Mucosa of descending colon (tissue), 3 donors: ENCODE measurements around the gene SPATA17. TPM values are rescaled to one million over a fixed set of nuclear protein-coding genes. Genes with fewer than 3 reads are reported as not detected.
A peak's percentile ranks its signal among the peaks of the same experiment; 100 is the strongest.

Experiments
- ATAC-seq: fragments of 200-7000 bp; cut with Tn5 transposase; one replicate; pipeline ENCODE4 v1.9.1; 2020; ENCODE audit warnings: mild to moderate bottlenecking, moderate library complexity
- DNase-seq, 3 donors: peaks; one replicate each; pipeline ENCODE4 v3.0.0-alpha.2; 2020
- H3K36me3 ChIP-seq: fragments of 200-600 bp; one replicate; pipeline ENCODE4 v1.8.0; 2021; ENCODE audit warnings: low read depth, mild to moderate bottlenecking
- H3K4me1 ChIP-seq: fragments of 200-600 bp; one replicate; pipeline ENCODE4 v1.8.0; 2021; ENCODE audit warnings: low read depth, mild to moderate bottlenecking
- H3K4me3 ChIP-seq: fragments of 200-600 bp; one replicate; pipeline ENCODE4 v1.8.0; 2021; ENCODE audit warnings: mild to moderate bottlenecking
- H3K9me3 ChIP-seq: fragments of 200-600 bp; one replicate; pipeline ENCODE4 v1.8.0; 2021; ENCODE audit warnings: mild to moderate bottlenecking
- intact Hi-C, 2 donors: fragments of 100-400 bp; cut with DNase I in 1 of 2; cut with micrococcal nuclease in 1 of 2; formaldehyde crosslinking; loops; one replicate each; pipeline versions ENCODE4 v1.11.0 to v1.11.1; 2022; cut with DNase I, micrococcal nuclease
- total RNA-seq, 3 donors: library from RNA; stranded (reverse); fragmentation: NEBNext Ultra II Directional in 2 of 3; extraction: Animal tissue kit (Norgen Biotek cat#: 25700) in 2 of 3; gene quantifications; one replicate each; pipeline versions ENCODE4 v1.2.1 to v1.2.4, GENCODE V29; 2021 to 2023
- TF ChIP-seq, protein P1 (sequence below): fragments of 200-600 bp; IDR thresholded peaks from one replicate; pipeline ENCODE4 v1.8.0; 2022; ENCODE audit warnings: antibody characterized with exemption, mild to moderate bottlenecking
- donor health status: DM: no; HTN: no; CAD: no; lungs with moderate emphysema.
- donor health status: DM: no; HTN: no; CAD: no.
- donor health status: DM: no; HTN: yes; CAD: no.

The SPATA17 gene
- total RNA-seq, 3 donors from 2014 or later, result 0.28 to 0.90 (median 0.36) TPM

- H3K4me1 ChIP-seq, result no peaks in the 10 kb centered on the region
- H3K9me3 ChIP-seq, result no peaks in the 10 kb centered on the region
- no peak for DNase-seq
- intact Hi-C loops, result no loop called here
- no peak overlapping the region for H3K4me3 ChIP-seq
- TF ChIP-seq, protein P1, sequence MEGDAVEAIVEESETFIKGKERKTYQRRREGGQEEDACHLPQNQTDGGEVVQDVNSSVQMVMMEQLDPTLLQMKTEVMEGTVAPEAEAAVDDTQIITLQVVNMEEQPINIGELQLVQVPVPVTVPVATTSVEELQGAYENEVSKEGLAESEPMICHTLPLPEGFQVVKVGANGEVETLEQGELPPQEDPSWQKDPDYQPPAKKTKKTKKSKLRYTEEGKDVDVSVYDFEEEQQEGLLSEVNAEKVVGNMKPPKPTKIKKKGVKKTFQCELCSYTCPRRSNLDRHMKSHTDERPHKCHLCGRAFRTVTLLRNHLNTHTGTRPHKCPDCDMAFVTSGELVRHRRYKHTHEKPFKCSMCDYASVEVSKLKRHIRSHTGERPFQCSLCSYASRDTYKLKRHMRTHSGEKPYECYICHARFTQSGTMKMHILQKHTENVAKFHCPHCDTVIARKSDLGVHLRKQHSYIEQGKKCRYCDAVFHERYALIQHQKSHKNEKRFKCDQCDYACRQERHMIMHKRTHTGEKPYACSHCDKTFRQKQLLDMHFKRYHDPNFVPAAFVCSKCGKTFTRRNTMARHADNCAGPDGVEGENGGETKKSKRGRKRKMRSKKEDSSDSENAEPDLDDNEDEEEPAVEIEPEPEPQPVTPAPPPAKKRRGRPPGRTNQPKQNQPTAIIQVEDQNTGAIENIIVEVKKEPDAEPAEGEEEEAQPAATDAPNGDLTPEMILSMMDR, result no peak
- no peaks in the 10 kb centered on the region for H3K36me3 ChIP-seq
- ATAC-seq, result no peak
Measured at GRCh38 chr1:217885181-217885580, 254.0 kb downstream of the SPATA17 start.

GRCh38 chr1:217888328-217888727, 257.2 kb downstream of the SPATA17 start:
- intact Hi-C loops, result no loop called here
- no peak for ATAC-seq
- no peaks in the 10 kb centered on the region for H3K36me3 ChIP-seq
- H3K4me1 ChIP-seq, result no peaks in the 10 kb centered on the region
- no peak overlapping the region for H3K4me3 ChIP-seq
- TF ChIP-seq, protein P1, result no peak
- DNase-seq, result no peak
- no peaks in the 10 kb centered on the region for H3K9me3 ChIP-seq

DNA sequence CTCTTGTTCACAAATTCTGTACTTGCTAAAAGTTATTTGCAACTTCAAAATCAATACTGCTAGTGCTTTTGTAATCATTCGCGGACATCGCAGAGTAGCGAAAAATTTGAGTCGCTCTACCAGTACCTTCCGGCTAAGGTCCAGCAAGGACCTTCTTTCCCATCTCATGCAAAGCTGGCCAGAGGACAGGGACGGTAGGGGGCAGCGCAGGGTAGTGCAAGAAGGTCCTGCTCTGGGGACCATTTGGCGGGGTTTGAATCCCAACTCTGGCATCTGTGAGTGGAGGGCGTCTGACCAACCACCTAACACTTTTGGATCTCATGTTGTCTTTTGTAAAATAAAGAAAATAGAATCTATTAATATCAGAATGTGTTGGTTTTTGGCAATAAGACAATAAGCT, 258.3 kb downstream of the SPATA17 start:
- Histone ChIP-seq H3K9me3 (no peaks in the 10 kb centered on the region), H3K36me3 (no peaks in the 10 kb centered on the region), H3K4me1 (no peaks in the 10 kb centered on the region), H3K4me3 (no peak overlapping the region)
- TF ChIP-seq, protein P1, result no peak
- intact Hi-C loops, result no loop called here
- DNase-seq, result peak in 1 of 3 donors; percentile 5
- ATAC-seq, result no peak

DNA sequence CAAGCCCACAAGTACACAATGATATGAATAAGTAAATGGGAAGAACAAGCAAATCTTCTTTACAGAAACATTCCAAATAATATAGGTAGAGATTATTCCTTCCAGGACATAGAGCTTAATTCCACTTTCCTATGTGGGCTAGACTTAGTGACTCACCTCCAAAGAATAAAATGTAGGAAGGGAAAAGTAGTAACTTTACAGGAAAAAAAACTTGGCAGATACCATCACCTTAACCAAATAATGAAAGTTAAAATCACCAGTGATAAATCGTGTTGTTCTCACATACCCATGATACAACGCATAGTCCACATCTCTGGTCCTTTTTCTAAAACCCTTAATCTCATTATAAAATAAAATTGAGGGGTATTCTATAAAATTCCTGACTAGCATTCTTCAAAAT, 260.8 kb downstream of the SPATA17 start:
- ATAC-seq (no peak), DNase-seq (no peak)
- TF ChIP-seq, protein P1, result no peak
- Histone ChIP-seq H3K4me1 (no peaks in the 10 kb centered on the region), H3K9me3 (no peaks in the 10 kb centered on the region), H3K36me3 (no peaks in the 10 kb centered on the region), H3K4me3 (no peak overlapping the region)
- intact Hi-C loops, result no loop called here

DNA sequence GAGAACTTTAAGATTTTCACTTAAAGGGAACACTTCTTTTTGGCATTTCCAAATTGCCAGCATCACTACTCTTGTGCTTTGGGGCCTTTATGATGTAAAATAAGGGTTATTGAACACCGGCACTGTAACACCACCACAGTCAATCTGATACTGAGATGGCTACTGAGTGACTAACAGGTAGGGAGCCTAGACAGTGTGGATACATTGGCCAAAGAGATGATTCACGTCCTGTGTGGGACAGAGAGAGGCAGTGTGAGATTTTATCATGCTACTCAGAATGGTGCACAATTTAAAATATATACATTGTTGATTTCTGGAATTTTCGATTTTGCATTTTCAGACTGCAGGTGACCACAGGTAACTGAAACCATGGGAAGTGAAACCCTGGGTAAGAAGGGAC, 261.6 kb downstream of the SPATA17 start:
- ATAC-seq (no peak), DNase-seq (no peak)
- Histone ChIP-seq H3K36me3 (no peaks in the 10 kb centered on the region), H3K4me1 (no peaks in the 10 kb centered on the region), H3K9me3 (no peaks in the 10 kb centered on the region), H3K4me3 (no peak overlapping the region)
- intact Hi-C loops, result no loop called here
- TF ChIP-seq, protein P1, result no peak

- intact Hi-C loops, result no loop called here
- no peak overlapping the region for H3K4me3 ChIP-seq
- no peaks in the 10 kb centered on the region for H3K36me3 ChIP-seq
- no peaks in the 10 kb centered on the region for H3K9me3 ChIP-seq
- TF ChIP-seq, protein P1, result no peak
- ATAC-seq, result no peak
- no peak for DNase-seq
- no peaks in the 10 kb centered on the region for H3K4me1 ChIP-seq
Measured at GRCh38 chr1:217895841-217896240, 264.7 kb downstream of the SPATA17 start.
